Transverse colon (tissue), 3 donors: ENCODE measurements around the gene CD40.

ENCODE experiments used
- CTCF ChIP-seq, 5 experiments: fragments of 200-600 bp in 3 of 5; fragments of 450-650 bp in 2 of 5; sonication (generic) in 3 of 5; IDR thresholded peaks; 1 replicate in 2 of 5; 2 replicates in 3 of 5; pipeline ENCODE4 v1.5.1; 2016 to 2017; ENCODE audit warnings: antibody characterized with exemption in 5 of 5, inconsistent platforms in 3 of 5, mild to moderate bottlenecking in 2 of 5, moderate library complexity in 1 of 5
- POLR2A ChIP-seq: fragments of 450-650 bp; IDR thresholded peaks from one replicate; pipeline ENCODE4 v1.6.1; 2016; ENCODE audit warnings: antibody characterized with exemption, mild to moderate bottlenecking, moderate library complexity

DNA sequence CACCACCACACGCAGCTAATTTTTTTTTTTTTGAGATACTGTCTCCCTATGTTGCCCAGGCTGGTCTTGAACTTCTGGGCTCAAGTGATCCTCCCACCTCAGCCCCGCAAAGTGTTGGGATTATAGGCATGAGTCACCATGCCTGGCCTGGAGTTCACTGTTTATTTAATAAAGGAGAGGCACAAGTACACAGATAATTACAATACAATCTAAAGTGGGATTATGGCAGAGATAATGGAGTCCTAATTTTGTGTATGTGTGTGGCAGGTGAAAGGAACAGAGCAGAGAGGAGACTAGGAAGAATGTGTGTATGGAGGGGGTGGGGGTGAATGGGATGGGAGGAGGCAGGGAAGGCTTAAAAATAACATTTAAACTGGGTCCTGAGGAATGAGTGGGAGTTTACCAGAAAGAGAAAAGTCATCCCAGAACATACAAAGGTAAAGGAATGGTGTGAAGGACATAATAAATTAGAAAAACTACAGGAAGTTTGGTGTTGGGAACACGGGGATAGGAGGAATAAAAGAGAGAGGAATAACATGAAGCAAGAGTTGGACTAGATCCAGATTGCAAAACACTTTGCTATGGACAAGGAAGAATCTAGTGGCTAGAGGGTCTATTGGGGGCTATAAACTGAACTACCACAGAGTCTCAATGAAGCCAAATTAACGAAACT, 32.8 kb upstream of the CD40 start:
- TF ChIP-seq CTCF (IDR thresholded peaks at IDR 0.05) (no peak), POLR2A (no peak)
